ENCODE data around the gene ONECUT3.

The ONECUT3 gene

GRCh38 chr19:1744133-1744665, 9.1 kb upstream of the ONECUT3 start:
- Mint-ChIP-seq H3K27ac (no peak overlapping the region), H3K27me3 (ENCODE audit: low read depth) (peaks cover 91% of the 10 kb centered on the region), H3K4me3 (no peak overlapping the region), H3K4me1 (no peaks in the 10 kb centered on the region), H3K36me3 (ENCODE audit: low read depth) (no peaks in the 10 kb centered on the region), H3K9me3 (peaks cover 6% of the 10 kb centered on the region)
- TF ChIP-seq CTCF (IDR thresholded peaks at IDR 0.05; ENCODE audit: unreplicated experiment in 3 of 3) = no peak

GRCh38 chr19:1744822-1745563, 8.3 kb upstream of the ONECUT3 start:
- TF ChIP-seq CTCF (IDR thresholded peaks at IDR 0.05; ENCODE audit: unreplicated experiment in 3 of 3) = no peak
- no peaks in the 10 kb centered on the region for H3K36me3 Mint-ChIP-seq (ENCODE audit: low read depth)

GRCh38 chr19:1745589-1746031, 7.7 kb upstream of the ONECUT3 start:
- TF ChIP-seq CTCF (IDR thresholded peaks at IDR 0.05; ENCODE audit: unreplicated experiment in 3 of 3) = no peak

More at GRCh38 chr19:1744822-1745563, 8.3 kb upstream of the ONECUT3 start:
- Mint-ChIP-seq H3K27me3 (ENCODE audit: low read depth) (peaks cover 92% of the 10 kb centered on the region), H3K27ac (no peak overlapping the region), H3K4me3 (no peak overlapping the region), H3K9me3 (peaks cover 6% of the 10 kb centered on the region), H3K4me1 (no peaks in the 10 kb centered on the region)

GRCh38 chr19:1746401-1747284, 6.7 kb upstream of the ONECUT3 start:
- no peak overlapping the region for H3K27ac Mint-ChIP-seq
- TF ChIP-seq CTCF (IDR thresholded peaks at IDR 0.05; ENCODE audit: unreplicated experiment in 3 of 3) = no peak
- H3K4me3 Mint-ChIP-seq = no peak overlapping the region
- no peaks in the 10 kb centered on the region for H3K4me1 Mint-ChIP-seq
- H3K9me3 Mint-ChIP-seq = peaks cover under 1% of the 10 kb centered on the region
- peaks cover 94% of the 10 kb centered on the region for H3K27me3 Mint-ChIP-seq (ENCODE audit: low read depth)
- H3K36me3 Mint-ChIP-seq (ENCODE audit: low read depth) = no peaks in the 10 kb centered on the region

More at GRCh38 chr19:1745589-1746031, 7.7 kb upstream of the ONECUT3 start:
- Mint-ChIP-seq H3K27me3 (ENCODE audit: low read depth) (peaks cover 92% of the 10 kb centered on the region), H3K4me1 (no peaks in the 10 kb centered on the region), H3K4me3 (peak overlapping the region in 2 of 3 experiments; percentile 19 to 38), H3K36me3 (ENCODE audit: low read depth) (no peaks in the 10 kb centered on the region), H3K9me3 (peaks cover 3% of the 10 kb centered on the region), H3K27ac (no peak overlapping the region)

GRCh38 chr19:1747285-1748114, 5.8 kb upstream of the ONECUT3 start:
- Mint-ChIP-seq H3K4me1 (no peaks in the 10 kb centered on the region), H3K27me3 (ENCODE audit: low read depth) (peaks cover 94% of the 10 kb centered on the region), H3K4me3 (peak overlapping the region in 1 of 3 experiments; percentile 48), H3K36me3 (ENCODE audit: low read depth) (no peaks in the 10 kb centered on the region), H3K27ac (no peak overlapping the region), H3K9me3 (no peaks in the 10 kb centered on the region)
- no peak for TF ChIP-seq CTCF (IDR thresholded peaks at IDR 0.05; ENCODE audit: unreplicated experiment in 3 of 3)
